SIG-M5 treated with dmso at 0.1 percent for 504 hours (cell line): ENCODE data around the gene TSPAN3.

Source experiments
- DNase-seq: peaks from one replicate; lab custom pipeline; 2025; ENCODE audit not compliant: unreplicated experiment; lab: John Stamatoyannopoulos, UW

The TSPAN3 gene

GRCh38 chr15:77057685-77058084, 13.2 kb downstream of the TSPAN3 start:
- no peak for DNase-seq

GRCh38 chr15:77057072-77057471, 13.8 kb downstream of the TSPAN3 start:
- no peak for DNase-seq

- DNase-seq, result no peak
Measured at GRCh38 chr15:77053709-77054108, 17.2 kb downstream of the TSPAN3 start.

GRCh38 chr15:77052556-77052955, 18.4 kb downstream of the TSPAN3 start:
- no peak for DNase-seq

GRCh38 chr15:77048135-77048876, 22.6 kb downstream of the TSPAN3 start:
- DNase-seq, result no peak

- no peak for DNase-seq
Measured at GRCh38 chr15:77046704-77047412, 24.1 kb downstream of the TSPAN3 start.

GRCh38 chr15:77045985-77046384, 24.9 kb downstream of the TSPAN3 start:
- no peak for DNase-seq

- no peak for DNase-seq
Measured at GRCh38 chr15:77044228-77045042, 26.5 kb downstream of the TSPAN3 start.

GRCh38 chr15:77042955-77043920, 27.7 kb downstream of the TSPAN3 start:
- DNase-seq, result no peak

- DNase-seq, result no peak
Measured at GRCh38 chr15:77042245-77042919, 28.5 kb downstream of the TSPAN3 start.

GRCh38 chr15:77040673-77041072, 30.2 kb downstream of the TSPAN3 start:
- DNase-seq, result no peak

- no peak for DNase-seq
Measured at GRCh38 chr15:77039848-77040247, 31.1 kb downstream of the TSPAN3 start.

- no peak for DNase-seq
Measured at GRCh38 chr15:77039217-77039533, 31.7 kb downstream of the TSPAN3 start.

GRCh38 chr15:77038312-77039216, 32.3 kb downstream of the TSPAN3 start:
- DNase-seq, result no peak

- DNase-seq, result no peak
Measured at GRCh38 chr15:77037388-77038209, 33.3 kb downstream of the TSPAN3 start.

- DNase-seq, result no peak
Measured at GRCh38 chr15:77036537-77037387, 34.1 kb downstream of the TSPAN3 start.

GRCh38 chr15:77035999-77036471, 34.9 kb downstream of the TSPAN3 start:
- DNase-seq, result no peak
